Left ventricle myocardium superior (tissue), 1 donor: Measurements from ENCODE around the gene FSCB. TPM values are rescaled to one million over a fixed set of nuclear protein-coding genes. Genes with fewer than 3 reads are reported as not detected.
"Not testable (repeated sequence)": the region's sequence is repeated elsewhere in the genome, so short reads cannot be mapped to it uniquely, and the experiment has no call there.

Source experiments
- ATAC-seq: fragments of 200-7000 bp; cut with Tn5 transposase; one replicate; pipeline ENCODE4 v1.9.1; 2020; ENCODE audit warnings: mild to moderate bottlenecking, moderate library complexity
- DNase-seq: peaks from one replicate; pipeline ENCODE4 v3.0.0-alpha.2; 2020
- intact Hi-C: fragments of 100-400 bp; cut with micrococcal nuclease; formaldehyde crosslinking; loops from one replicate; pipeline ENCODE4 v1.11.0; 2022
- long read RNA-seq: library from polyadenylated mRNA; unstranded; transcript quantifications from one replicate; pipeline ENCODE4 v2.0.0, GENCODE V29; 2021
- total RNA-seq: library from RNA; stranded (reverse); fragmentation: NEBNext Ultra II Directional; extraction: Animal tissue kit (Norgen Biotek cat#: 25700); gene quantifications from one replicate; pipeline ENCODE4 v1.2.1, GENCODE V29; 2021
- donor health status: DM: no; HTN: yes; CAD: no; lungs with severe emphysema.

The FSCB gene, protein sequence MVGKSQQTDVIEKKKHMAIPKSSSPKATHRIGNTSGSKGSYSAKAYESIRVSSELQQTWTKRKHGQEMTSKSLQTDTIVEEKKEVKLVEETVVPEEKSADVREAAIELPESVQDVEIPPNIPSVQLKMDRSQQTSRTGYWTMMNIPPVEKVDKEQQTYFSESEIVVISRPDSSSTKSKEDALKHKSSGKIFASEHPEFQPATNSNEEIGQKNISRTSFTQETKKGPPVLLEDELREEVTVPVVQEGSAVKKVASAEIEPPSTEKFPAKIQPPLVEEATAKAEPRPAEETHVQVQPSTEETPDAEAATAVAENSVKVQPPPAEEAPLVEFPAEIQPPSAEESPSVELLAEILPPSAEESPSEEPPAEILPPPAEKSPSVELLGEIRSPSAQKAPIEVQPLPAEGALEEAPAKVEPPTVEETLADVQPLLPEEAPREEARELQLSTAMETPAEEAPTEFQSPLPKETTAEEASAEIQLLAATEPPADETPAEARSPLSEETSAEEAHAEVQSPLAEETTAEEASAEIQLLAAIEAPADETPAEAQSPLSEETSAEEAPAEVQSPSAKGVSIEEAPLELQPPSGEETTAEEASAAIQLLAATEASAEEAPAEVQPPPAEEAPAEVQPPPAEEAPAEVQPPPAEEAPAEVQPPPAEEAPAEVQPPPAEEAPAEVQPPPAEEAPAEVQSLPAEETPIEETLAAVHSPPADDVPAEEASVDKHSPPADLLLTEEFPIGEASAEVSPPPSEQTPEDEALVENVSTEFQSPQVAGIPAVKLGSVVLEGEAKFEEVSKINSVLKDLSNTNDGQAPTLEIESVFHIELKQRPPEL
- not detected for total RNA-seq
- long read RNA-seq = 0 reads

DNA sequence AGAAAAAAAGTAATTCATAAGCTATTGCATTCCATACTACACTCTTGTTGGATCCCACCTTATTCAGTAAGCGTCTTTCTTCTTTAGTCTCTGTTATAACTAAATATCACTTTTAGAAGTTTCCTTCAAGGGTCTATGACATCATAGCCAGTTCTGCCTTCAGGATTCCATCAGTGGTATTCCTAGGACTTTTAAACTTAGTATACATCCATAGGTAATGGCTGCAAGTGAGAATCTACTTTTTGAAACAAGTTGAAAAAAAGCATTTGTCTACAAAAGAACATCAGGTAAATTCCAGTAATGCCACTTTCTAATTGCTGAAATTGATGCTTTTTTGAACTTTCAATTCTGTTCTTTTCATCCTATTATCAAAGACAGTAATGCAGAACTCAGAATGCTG, at the start of gene FSCB:
FSCB (minus strand) TSS at position 101 of the 400 bp plus-strand sequence. CDS start 296 bp downstream, outside the sequence.
- intact Hi-C loops = no loop called here
- no peak for ATAC-seq
- no peak for DNase-seq

DNA sequence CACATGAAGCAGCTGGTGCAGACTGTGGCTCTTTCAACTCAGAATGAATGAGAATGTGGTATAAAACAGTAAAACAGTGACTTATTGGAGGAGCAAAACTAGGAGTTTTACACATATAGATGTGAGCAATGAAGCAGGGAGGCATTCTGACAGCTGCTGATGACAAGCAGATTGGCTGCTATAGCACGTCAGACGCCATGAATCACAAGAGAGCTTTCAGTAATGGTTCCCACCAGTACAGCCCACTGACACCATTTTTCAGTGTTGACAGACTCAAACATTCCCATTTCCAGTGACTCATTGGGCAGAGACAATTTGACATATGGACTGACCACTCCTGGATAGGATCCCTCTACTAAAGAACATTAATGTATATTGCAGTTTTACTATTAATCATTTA, 24.6 kb upstream of the FSCB start:
- ATAC-seq (no peak), DNase-seq (no peak)
- intact Hi-C loops = no loop called here

DNA sequence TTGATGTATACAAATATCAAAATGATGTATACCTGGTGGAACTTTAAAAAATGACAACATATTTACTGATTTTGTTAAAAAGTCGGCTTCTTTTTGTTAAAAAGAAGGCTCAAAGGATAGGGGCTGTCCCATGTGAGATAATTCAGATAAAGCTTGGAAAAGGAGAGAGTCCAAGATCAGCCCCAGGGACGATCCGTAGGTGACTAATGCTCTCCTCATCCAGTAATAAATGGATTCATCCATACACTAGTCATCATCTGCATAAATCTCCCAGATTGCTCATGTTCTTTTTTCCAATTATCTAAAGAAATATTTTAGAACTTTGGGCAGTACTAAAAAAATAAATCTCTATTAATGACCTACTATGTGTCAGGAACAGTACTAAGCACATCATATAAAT, 23.4 kb upstream of the FSCB start:
- DNase-seq = no peak
- no peak for ATAC-seq
- intact Hi-C loops = no loop called here

DNA sequence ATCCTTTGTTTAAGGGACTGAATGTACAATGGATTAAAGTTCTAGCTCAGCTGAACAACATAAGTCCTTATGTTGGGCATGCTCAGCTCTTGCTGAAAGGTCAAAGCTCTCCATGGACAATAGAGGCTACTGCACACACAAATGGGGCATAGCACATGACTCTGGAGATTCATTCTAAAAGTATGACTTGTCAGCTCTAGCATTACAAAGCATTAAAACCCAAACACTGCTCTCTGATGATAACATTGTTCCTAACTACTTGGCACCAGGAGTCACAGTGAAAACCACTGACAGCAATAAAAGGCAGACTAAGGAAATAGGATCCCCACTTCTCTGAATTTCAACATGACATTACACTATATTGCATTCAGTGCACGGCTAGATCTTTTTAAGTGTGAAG, 21.9 kb upstream of the FSCB start:
- DNase-seq (no peak), ATAC-seq (no peak)
- intact Hi-C loops = no loop called here

DNA sequence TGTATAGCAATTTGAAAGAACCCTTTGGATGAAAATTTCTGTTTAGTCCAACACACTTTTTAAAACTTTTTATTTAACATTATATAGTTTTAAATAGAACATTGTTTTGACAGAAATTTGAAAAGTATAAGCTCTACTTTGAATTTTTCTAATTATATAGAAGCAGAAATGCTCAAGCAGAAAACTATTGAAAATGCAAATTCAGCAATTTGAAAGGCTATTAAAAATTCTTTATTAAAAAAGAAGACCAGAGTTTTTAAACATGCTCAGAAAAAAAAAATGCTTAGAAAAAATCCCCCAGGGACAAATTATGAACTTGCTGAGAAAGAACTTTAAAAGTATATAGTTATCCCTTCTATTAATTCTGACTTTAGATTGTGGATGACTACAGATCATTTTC, 21.1 kb upstream of the FSCB start:
- no peak for ATAC-seq
- DNase-seq = no peak
- intact Hi-C loops = no loop called here

DNA sequence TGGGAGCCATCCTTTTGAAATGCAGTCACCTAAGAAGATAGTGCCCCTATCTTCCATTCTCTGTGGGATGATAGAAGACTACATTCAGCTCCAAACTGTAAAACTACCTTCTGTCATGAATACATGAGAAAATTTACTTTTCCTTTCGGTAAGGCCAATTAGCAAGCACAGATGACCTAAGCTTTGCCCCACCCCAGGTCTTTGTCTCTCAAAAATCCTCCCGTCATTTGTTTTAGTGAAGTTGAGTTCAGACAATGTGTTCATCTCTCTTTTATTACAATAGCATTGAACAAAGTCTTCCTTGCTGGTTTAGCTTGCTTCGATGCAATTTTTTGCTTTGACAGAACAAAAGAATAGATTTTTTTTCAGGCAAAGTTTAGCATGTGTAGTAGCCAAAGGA, 18.2 kb upstream of the FSCB start:
- no peak for ATAC-seq
- intact Hi-C loops = no loop called here
- no peak for DNase-seq

DNA sequence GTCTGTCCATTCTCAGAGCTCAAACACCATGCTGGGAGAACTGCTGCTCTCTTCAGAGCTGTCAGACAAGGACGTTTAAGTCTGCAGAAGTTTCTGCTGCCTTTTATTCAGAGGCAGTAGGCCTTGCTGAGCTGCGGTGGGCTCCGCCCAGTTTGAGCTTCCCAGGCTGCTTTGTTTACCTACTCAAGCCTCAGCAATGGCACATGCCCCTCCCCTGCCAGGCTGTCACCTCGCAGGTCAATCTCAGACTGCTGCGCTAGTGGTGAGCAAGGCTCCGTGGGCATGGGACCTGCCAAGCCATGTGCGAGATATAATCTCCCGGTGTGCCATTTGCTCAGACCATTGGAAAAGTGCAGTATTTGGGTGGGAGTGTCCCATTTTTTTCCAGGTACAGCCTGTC, 8.6 kb upstream of the FSCB start:
- peak; percentile 20 for DNase-seq
- intact Hi-C loops, ATAC-seq: not testable (repeated sequence)

DNA sequence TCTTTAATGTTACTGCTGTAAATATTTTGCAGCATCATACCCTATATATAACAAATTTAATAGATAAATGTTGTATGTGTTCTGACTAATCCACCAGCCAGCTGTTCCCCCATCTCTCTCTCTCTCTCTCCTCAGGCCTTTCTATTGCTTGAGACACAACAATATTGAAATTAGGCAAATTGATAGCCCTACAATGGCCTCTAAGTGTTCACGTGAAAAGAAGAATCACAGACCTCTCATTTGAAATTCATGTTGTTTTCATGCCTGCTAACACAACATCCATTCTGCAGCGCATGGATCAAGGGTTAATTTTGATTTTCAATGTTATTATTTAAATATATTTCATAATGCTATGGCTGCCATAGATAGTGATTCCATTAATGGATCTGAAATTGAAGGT, 1.8 kb upstream of the FSCB start:
- ATAC-seq = no peak
- intact Hi-C loops = no loop called here
- DNase-seq = no peak

DNA sequence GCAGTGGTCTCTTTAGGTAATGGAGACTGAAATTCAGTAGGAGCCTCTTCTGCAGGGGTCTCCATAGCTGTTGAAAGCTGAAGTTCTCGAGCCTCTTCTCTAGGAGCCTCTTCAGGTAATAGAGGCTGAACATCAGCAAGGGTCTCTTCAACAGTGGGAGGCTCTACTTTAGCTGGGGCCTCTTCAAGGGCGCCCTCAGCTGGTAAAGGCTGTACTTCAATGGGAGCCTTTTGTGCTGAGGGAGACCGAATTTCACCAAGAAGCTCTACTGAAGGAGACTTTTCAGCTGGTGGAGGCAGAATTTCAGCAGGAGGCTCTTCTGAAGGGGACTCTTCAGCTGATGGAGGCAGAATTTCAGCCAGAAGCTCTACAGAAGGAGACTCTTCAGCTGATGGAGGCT, 1.5 kb downstream of the FSCB start:
- ATAC-seq = no peak
- intact Hi-C loops = no loop called here
- no peak for DNase-seq

DNA sequence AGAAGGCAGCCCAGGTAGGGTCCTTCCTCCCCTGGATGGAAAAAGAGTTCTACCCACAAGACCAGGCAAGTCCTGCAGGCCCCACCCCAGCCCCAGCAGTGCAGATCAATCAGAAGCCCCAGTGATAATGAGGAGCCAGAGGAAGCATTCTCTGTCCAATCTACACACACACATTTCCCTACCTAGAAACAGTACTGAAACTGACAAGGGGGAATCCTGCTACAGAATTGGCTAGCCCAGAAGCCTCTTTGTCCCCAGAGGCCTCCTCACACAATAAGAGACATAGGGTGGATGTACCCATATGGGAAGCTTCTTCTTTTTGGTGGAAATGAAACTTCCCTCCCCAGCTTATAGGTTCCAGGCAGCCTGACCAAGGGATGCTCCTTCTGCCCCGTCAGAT, 9.9 kb downstream of the FSCB start:
- no peak for ATAC-seq
- intact Hi-C loops = no loop called here
- DNase-seq = no peak

DNA sequence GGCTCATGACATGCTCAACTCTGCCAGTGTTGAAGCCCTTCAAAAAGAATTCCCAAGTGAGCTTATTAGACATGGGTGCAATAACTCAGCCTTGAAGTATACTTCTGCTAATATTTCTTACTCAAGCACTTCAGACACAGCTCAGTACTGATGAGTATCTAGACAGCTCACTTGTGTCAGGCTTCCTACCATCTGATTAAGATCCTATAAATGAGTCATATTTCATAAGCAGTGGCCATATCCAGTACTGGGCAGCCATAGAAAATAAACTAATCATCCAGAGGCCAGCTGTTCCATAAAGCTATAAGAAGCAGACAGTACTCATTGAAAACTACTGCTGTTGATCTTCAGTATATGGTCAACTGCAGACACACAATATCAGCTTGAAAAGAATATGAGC, 12.9 kb downstream of the FSCB start:
- no peak for ATAC-seq
- DNase-seq = no peak
- intact Hi-C loops = no loop called here

DNA sequence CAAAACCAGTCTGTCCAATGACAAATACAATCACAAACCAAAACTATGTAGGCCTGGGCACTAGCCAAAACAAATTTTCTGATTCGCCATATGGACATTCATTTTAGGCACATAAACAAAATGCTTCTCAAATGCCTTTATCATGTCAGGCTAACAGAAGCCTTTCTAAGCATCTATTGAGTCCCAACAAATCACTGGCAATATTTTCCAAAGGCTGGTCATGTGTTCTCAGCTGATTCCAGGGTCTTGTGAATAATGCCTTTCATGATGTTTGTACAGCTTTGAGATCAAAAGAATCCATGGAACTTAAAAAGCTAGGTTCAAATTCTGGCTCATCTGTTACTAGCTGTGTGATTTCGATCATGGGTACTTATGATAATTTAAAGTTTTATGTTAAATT, 16.1 kb downstream of the FSCB start:
- intact Hi-C loops = no loop called here
- DNase-seq (no peak), ATAC-seq (no peak)

DNA sequence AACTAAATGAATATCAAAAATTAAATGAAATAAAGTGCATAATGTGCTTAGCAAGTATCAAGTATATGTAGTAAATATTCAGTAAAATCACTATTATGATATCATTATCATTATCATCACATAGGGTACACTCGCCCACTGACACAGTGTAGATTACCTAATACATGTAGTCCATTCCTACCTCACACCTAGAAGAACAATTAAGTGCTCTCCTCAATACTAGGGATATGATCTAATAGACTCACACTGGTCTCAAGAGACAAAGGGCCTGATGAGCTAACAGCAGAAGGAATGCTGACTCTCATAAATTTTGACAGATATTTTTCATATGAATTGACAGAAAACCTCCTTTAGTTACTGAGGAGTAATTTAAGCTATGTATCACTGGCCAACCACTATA, 29.1 kb downstream of the FSCB start:
- intact Hi-C loops = no loop called here
- DNase-seq (no peak), ATAC-seq (no peak)

DNA sequence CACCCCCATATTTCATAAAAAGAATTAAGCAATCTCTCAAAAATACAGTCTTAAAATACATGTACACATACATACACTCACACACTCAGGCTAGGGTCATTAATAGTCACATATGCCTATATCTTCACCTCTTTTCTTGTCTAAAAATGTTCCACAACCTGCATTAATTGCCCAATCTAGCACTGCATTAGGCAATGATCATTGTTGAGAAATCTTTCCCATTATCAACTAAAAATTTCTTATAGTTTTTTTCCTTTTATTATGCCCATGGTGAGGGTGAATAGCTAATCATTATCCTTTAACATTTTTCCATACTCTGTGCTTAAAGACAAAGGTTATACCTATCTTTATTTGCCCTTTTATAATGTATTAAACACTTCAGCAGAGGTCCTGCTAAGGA, 38.3 kb downstream of the FSCB start:
- intact Hi-C loops = no loop called here
- ATAC-seq (no peak), DNase-seq (no peak)

DNA sequence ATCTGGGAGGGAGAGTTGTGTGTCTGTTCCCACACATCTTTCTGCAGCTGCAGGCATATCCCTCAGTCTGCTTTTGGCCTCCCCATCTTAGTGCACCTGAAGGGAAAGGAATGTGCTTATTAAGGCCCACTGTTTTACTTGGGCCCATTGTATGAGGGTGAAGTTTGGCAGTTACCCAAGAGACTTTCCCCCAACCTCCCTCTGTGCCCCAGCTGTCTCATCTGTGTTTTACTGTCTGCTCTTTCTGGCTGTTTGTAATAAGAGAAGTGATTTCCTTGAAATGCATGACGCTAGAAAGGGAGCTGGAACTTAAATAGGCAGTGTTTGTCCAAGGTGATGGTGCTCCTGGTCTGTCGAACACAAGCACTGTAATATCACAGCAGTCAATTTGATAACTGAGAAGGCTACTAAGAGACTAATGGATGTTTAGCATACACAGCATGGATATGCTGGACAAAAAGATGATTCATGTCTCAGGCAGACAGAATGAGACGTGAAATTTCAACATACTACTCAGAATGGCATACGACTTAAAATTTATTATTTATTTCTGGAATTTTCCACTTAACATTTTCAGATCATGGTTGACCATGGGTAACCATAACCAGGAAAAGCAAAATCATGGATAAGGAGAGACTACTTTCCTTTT, 43.6 kb downstream of the FSCB start:
- no peak for DNase-seq
- intact Hi-C loops = no loop called here
- no peak for ATAC-seq

DNA sequence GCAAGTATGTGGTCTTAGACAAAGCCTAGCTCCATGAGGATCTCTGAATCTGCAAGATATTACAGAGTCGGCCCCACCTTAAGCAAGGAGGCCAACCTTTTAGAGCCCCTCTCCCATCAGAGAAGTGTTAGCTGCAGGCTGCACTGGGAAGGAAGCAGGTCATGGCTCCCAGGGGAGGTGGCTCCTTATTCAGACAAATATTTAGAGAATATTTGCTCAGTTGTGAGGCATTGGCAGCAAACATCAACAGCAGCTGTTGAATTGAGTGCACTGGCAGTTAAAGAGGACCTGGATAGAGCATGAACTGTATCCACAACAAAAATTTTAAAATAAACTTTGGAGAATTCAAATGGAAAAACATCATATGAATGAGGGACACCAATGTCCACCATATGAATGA, 44.7 kb downstream of the FSCB start:
- intact Hi-C loops = no loop called here
- ATAC-seq = no peak

DNA sequence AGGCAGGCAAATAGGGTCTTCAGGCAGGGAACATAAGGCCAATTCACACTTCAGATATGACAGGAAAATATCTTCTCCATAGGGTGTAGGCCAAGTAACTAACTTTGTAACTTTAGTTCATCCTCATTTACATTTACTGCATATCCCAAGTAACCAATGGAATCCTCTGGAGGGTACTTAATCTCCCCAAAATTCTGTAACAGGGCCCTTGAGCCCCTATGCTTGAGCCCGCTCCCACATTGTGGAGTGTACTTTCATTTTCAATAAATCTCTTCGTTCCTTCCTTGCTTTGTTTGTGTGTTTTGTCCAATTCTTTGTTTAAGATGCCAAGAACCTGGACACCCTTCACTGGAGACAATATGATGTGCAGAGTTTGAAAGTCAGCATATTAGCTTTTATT, 45.3 kb downstream of the FSCB start:
- intact Hi-C loops = no loop called here
- ATAC-seq (no peak), DNase-seq (no peak)

More for the DNA sequence above, 44.7 kb downstream of the FSCB start:
- no peak for DNase-seq
